ENCODE data around the gene STK32C.

DNA sequence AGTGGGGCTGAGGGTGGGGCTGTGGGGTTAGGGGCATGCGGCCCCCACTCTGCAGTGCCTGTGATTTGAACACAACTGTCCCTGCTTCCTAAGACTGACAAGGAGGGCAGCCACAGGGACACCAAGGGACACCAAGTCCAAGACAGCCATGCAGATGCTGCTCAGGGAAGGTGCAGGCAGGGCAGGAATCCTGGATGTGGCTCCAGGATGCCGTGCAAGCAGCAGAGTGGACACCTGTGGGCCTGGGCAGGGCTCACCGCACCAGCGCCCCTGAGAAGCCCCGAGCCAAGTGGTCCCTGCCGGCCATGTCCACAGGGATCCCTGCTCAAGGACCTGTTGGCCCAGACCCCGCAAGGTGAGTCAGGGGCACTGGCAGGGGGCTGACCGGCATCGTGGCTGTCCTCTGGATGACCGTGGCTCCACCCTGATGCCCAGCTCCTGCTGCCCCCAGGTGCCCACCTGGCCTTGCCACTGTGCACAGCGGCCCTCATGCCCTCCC lies 58.5 kb downstream of the STK32C start:
- no peak for TF ChIP-seq POLR2A (IDR thresholded peaks at IDR 0.05)
- TF ChIP-seq, protein P1, sequence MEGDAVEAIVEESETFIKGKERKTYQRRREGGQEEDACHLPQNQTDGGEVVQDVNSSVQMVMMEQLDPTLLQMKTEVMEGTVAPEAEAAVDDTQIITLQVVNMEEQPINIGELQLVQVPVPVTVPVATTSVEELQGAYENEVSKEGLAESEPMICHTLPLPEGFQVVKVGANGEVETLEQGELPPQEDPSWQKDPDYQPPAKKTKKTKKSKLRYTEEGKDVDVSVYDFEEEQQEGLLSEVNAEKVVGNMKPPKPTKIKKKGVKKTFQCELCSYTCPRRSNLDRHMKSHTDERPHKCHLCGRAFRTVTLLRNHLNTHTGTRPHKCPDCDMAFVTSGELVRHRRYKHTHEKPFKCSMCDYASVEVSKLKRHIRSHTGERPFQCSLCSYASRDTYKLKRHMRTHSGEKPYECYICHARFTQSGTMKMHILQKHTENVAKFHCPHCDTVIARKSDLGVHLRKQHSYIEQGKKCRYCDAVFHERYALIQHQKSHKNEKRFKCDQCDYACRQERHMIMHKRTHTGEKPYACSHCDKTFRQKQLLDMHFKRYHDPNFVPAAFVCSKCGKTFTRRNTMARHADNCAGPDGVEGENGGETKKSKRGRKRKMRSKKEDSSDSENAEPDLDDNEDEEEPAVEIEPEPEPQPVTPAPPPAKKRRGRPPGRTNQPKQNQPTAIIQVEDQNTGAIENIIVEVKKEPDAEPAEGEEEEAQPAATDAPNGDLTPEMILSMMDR (IDR thresholded peaks at IDR 0.05): no peak

Measured in prostate gland (tissue), 2 donors.